Measurements from ENCODE around the gene METAP1D.

GRCh38 chr2:171972329-171972982 is 27.3 kb upstream of the METAP1D start:
- TF ChIP-seq POLR2A (IDR thresholded peaks at IDR 0.05) (no peak), EP300 (IDR thresholded peaks at IDR 0.05) (no peak), CTCF (IDR thresholded peaks at IDR 0.05) (no peak), POLR2AphosphoS5 (IDR thresholded peaks at IDR 0.05) (no peak)
